ENCODE measurements around the gene PPP1CB. TPM values are rescaled to one million over a fixed set of nuclear protein-coding genes. Genes with fewer than 3 reads are reported as not detected.

Gene PPP1CB
- polyA plus RNA-seq, 2 of the 4 experiments (the other 2 are of a cell fraction): 147 to 188 TPM

DNA sequence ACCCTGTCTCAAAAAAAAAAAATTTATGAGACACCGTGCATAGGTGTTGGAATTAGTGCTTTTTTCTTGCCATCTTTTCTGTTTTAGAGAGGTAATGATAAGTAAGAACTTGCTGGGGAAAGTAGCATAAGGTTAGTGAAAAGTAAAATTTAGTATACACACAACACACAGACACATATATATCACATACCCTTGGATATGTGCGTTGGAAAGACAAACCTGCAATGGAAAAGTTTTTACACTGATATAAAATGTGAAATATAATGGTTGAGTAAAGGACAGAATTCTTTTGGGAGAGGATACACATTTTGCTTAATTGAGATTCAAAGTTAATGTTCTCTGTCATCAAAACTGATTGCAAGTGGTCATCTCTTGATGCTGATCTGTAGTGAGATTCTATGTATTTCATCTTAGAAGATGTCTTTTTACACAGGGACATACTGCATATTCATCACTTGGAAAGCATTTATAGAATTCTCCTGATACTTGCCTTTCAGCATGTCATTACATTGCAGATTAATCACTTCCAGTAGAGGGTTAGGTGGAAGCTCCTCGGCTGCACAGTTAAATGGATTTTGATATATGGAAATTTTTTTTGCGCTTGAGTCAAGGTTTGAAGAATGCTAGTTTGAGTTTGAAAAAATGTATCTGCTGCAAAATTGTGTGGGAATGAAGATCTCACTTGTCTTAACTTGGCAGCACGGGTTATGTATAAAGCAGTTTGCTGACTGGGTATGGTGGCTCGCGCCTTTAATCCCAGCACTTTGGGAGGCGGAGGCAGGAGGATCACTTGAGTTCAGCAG lies 13.5 kb downstream of the PPP1CB start (continued):
- TF ChIP-seq CHD4 (IDR thresholded peaks at IDR 0.05; ENCODE audit: borderline replicate concordance): no peak
- TF ChIP-seq, protein P1, sequence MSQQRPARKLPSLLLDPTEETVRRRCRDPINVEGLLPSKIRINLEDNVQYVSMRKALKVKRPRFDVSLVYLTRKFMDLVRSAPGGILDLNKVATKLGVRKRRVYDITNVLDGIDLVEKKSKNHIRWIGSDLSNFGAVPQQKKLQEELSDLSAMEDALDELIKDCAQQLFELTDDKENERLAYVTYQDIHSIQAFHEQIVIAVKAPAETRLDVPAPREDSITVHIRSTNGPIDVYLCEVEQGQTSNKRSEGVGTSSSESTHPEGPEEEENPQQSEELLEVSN (IDR thresholded peaks at IDR 0.05; ENCODE audit: borderline replicate concordance, low read depth): no peak
- TF ChIP-seq PHF8 (IDR thresholded peaks at IDR 0.05; ENCODE audit: borderline replicate concordance, low read depth): no peak

DNA sequence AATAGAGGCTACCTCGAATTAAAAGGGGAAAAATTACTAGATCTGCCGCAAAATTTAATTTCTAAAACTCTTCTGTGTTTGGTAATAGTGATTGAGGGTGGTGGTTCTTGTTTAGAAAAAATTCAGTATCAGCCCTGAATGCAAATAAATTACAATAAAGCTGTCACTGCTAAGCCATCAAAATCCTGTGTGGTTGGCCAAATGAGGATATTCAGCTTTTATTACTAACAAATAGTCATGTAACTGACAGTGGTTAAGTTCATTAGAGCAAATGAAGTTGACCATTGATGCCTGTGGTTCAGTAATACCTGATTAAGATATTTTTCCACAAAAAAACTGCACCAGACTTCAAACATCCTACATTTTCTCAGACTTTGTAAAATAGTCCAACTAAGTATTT lies 14.4 kb downstream of the PPP1CB start:
- POLR2A ChIA-PET: no interaction called here

DNA sequence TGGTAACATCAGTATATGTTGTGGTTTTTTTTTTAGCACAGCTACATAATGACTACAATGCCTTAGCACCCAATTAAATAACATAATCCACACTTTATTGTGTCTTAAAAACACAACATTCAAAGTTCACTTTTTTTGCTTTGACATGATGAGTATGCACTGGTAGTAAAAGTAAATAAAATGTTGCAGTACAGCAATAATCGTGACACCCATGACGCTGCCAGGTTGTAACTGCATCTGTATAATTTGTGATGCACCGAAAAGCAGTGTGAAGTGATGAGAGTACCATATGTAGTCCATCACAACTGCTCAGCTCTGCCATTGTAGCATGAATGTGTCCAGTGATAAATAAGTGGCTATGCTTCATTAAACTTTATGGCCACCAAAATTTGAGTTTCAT lies 15.7 kb downstream of the PPP1CB start:
- Histone ChIP-seq H3K4me3 (no peak overlapping the region), H3K4me1 (peaks cover 8% of the 10 kb centered on the region; the same call in 2 of the 3 replicates), H3K27ac (no peak overlapping the region), H3K9me3 (peaks cover 7% of the 10 kb centered on the region; the same call in 1 of the 3 replicates), H3K4me2 (no peak overlapping the region)
- DNase-seq (ENCODE audit: low read depth in 1 of 2, low spot score in 1 of 2) (no peak), FAIRE-seq (no peak), ATAC-seq (no peak)
- ChIA-PET CTCF (interaction anchor here (0.6 to 1.3 kb wide), 2 partner anchors 14 to 1036 kb away, joined by 3 to 4 read pairs; no protein-coding TSS in a partner anchor), POLR2A (no interaction called here)
- TF ChIP-seq EHMT2 (IDR thresholded peaks at IDR 0.05; ENCODE audit: low read depth): no peak
- TF ChIP-seq, protein P2, sequence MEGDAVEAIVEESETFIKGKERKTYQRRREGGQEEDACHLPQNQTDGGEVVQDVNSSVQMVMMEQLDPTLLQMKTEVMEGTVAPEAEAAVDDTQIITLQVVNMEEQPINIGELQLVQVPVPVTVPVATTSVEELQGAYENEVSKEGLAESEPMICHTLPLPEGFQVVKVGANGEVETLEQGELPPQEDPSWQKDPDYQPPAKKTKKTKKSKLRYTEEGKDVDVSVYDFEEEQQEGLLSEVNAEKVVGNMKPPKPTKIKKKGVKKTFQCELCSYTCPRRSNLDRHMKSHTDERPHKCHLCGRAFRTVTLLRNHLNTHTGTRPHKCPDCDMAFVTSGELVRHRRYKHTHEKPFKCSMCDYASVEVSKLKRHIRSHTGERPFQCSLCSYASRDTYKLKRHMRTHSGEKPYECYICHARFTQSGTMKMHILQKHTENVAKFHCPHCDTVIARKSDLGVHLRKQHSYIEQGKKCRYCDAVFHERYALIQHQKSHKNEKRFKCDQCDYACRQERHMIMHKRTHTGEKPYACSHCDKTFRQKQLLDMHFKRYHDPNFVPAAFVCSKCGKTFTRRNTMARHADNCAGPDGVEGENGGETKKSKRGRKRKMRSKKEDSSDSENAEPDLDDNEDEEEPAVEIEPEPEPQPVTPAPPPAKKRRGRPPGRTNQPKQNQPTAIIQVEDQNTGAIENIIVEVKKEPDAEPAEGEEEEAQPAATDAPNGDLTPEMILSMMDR (IDR thresholded peaks at IDR 0.05): no peak
- TF ChIP-seq, protein P3, sequence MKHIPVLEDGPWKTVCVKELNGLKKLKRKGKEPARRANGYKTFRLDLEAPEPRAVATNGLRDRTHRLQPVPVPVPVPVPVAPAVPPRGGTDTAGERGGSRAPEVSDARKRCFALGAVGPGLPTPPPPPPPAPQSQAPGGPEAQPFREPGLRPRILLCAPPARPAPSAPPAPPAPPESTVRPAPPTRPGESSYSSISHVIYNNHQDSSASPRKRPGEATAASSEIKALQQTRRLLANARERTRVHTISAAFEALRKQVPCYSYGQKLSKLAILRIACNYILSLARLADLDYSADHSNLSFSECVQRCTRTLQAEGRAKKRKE (CRISPR knock-in tag; IDR thresholded peaks at IDR 0.05; ENCODE audit: low read depth): no peak
- no peak for TF ChIP-seq SREBF2 (IDR thresholded peaks at IDR 0.05)
- no peak for TF ChIP-seq FOSL2 (IDR thresholded peaks at IDR 0.05)
- no peak for TF ChIP-seq FOSL2 (CRISPR knock-in tag; IDR thresholded peaks at IDR 0.05)
- TF ChIP-seq JUN (IDR thresholded peaks at IDR 0.05): no peak
- TF ChIP-seq, protein P4, sequence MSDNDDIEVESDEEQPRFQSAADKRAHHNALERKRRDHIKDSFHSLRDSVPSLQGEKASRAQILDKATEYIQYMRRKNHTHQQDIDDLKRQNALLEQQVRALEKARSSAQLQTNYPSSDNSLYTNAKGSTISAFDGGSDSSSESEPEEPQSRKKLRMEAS (IDR thresholded peaks at IDR 0.05): no peak
- TF ChIP-seq HOXB5 (CRISPR knock-in tag; IDR thresholded peaks at IDR 0.05): no peak
- no peak for TF ChIP-seq SMC3 (IDR thresholded peaks at IDR 0.05)
- TF ChIP-seq, protein P5, sequence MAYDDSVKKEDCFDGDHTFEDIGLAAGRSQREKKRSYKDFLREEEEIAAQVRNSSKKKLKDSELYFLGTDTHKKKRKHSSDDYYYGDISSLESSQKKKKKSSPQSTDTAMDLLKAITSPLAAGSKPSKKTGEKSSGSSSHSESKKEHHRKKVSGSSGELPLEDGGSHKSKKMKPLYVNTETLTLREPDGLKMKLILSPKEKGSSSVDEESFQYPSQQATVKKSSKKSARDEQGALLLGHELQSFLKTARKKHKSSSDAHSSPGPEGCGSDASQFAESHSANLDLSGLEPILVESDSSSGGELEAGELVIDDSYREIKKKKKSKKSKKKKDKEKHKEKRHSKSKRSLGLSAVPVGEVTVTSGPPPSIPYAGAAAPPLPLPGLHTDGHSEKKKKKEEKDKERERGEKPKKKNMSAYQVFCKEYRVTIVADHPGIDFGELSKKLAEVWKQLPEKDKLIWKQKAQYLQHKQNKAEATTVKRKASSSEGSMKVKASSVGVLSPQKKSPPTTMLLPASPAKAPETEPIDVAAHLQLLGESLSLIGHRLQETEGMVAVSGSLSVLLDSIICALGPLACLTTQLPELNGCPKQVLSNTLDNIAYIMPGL (CRISPR knock-in tag; IDR thresholded peaks at IDR 0.05; ENCODE audit: borderline replicate concordance): no peak
- 90% methylated on average over 3 of the region's 3 CpGs for WGBS (ENCODE audit: missing lambda C conversion rate)

More for the DNA sequence above, 14.4 kb downstream of the PPP1CB start:
- peaks cover 7% of the 10 kb centered on the region; the same call in 1 of the 3 replicates for H3K9me3 ChIP-seq
- FAIRE-seq (no peak), DNase-seq (ENCODE audit: low read depth in 1 of 2, low spot score in 1 of 2) (no peak), ATAC-seq (no peak)
- peaks cover 8% of the 10 kb centered on the region; the same call in 2 of the 3 replicates for H3K4me1 ChIP-seq
- CTCF ChIA-PET: interaction anchor here (0.9 to 2.2 kb wide), 5 partner anchors 12 to 199 kb away, joined by 3 to 7 read pairs (median 4); partner anchors contain the start of gene PPP1CB
- no peak overlapping the region for H3K4me3 ChIP-seq
- WGBS (ENCODE audit: missing lambda C conversion rate): 89% methylated on average over 2 of the region's 2 CpGs
- no peak overlapping the region for H3K27ac ChIP-seq
- H3K4me2 ChIP-seq: no peak overlapping the region
- TF ChIP-seq, protein P6, sequence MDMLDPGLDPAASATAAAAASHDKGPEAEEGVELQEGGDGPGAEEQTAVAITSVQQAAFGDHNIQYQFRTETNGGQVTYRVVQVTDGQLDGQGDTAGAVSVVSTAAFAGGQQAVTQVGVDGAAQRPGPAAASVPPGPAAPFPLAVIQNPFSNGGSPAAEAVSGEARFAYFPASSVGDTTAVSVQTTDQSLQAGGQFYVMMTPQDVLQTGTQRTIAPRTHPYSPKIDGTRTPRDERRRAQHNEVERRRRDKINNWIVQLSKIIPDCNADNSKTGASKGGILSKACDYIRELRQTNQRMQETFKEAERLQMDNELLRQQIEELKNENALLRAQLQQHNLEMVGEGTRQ (IDR thresholded peaks at IDR 0.05): no peak
- no peak for TF ChIP-seq BHLHE40 (IDR thresholded peaks at IDR 0.05; ENCODE audit: low read depth, low read length)
